ENCODE results near the gene TAS2R41.

TAS2R41 gene

DNA sequence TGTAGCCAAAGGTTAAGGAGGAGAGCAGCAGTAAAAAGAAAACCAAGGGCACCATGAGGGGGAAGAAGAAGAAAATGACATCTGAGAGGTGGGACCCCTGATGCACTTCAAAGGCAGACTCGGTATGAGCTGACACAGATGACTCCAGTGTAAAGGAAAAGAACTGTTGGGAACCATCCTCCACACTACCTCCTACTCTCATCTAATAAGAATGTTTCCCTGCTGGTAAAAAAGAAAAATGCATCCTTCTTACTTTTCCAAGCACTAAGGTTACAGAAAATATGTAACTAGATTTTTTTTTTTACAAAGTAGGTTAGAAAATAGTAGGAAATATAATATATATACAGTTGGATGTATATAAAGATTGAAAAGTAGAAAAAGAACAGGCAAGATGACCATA lies 16.9 kb downstream of the TAS2R41 start:
- DNase-seq: no peak

DNA sequence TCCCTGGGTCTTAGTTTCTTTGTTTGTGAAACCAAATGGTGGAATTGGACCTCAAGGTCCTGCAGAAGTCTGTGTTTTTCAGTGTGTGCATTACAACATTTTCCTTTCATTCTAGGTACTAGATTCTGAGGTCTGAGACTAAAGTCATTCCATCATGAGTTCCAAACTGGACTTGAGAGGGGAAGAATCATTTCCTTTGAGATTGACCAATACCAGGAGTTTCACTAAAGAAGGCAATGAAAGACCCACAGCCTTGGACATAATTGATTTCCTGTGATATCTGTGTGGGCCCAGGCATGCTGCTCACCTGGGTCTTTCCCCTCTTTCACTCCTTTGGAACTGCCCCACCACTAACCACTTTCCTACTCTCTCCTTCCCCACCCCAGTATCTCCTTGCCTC lies 18.2 kb downstream of the TAS2R41 start:
- no peak for DNase-seq

DNA sequence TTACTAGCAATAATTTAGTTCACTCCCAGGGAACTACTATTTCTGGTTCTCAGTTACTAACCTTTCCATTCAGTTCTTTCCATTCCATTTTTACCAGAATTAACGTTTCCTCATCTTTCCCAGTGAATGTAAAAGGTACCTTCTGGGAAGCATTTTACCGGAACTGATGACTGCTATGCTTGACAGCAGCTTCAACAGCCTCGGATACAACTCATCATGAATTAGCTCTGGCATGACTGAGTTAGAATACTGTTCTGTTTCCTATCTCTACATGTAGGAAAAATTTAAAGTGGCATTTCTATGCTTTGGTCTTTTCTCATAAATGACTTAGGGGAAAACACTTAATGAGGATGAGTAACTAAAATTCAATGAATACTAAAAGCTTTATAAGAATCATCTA lies 18.6 kb downstream of the TAS2R41 start:
- no peak for DNase-seq

DNA sequence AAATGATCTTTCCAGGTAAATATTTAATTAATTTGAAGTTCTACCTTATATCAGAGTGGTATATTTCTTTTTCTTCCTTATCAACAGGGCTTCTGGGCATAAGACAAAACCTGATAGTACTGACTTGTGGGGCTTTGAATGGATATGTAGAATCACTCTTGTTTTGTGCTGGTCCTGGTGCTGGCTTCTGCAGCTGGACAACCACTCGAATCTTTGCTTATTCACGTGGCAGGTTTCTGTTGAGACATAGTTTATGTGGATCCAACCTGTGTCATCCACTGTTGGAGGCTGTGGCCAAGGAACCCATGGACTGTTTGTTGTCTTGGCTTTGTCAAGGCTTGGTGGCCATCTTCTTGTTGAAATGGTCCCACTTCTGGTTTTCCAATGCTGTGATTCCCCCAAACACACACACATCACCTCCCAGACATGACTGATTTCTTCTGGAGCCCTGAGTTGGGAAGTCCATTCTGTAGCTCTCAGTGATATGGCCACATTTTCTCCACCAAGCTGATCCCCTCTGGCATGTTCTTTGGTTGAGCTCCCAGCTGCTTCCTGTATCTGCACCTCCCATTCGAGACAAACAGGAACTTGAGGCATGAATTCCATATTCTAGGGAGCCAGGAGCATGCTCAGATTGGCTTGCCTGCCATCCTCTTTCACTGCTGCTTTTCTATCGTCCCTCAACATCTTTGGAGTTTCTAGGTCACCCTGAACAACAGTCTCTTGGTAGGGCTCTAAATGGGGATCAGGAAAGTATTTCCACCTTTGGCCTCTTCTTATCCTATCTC lies 19.5 kb downstream of the TAS2R41 start:
- no peak for DNase-seq

DNA sequence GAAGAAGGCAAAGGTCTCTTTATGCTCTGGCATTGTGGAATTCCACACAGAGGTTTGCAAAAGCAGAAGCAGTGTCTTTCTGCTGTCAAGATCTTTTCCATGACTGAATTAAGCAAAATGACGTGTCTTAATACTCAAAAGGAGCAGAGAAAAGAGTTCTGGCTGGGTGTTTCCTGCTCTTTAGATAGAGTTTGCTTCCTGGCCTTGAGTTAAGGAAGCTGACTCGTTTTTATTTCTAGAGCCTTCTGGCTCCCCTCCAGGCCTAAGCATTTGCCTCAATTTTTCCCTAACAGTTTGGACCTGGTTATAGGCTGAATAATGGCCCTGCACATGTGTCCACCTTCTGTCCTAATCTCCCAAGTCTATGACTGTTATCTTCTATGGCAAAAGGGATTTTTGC lies 21.6 kb downstream of the TAS2R41 start:
- DNase-seq: no peak

DNA sequence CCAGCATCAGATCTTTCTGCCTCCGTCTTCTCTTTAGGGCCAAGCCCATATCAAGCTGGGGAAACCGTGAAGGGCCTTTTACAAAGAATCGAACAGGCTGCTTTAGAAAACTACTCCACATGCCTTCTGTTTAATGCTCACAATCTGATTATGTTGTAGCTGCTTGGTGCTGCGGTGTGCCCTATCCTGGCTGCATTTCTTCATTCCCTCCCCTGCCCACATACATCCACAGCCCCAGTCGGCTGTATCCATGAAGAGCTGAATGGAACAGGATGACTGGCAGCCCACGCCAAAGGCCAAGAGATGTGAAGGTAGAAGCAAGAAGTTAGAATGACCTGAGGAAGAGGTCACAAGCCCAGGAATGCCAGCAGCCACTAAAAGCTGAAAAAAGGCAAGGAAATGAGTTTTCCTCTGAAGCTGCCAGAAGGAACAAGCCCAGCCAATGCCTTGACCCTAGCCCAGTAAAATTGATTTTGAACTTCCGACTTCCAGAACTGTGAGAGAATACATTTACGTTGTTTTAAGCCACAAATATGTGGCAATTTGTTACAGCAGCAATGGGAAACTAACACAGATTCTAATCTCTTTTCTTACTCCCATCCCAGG lies 22.2 kb downstream of the TAS2R41 start:
- no peak for DNase-seq

DNA sequence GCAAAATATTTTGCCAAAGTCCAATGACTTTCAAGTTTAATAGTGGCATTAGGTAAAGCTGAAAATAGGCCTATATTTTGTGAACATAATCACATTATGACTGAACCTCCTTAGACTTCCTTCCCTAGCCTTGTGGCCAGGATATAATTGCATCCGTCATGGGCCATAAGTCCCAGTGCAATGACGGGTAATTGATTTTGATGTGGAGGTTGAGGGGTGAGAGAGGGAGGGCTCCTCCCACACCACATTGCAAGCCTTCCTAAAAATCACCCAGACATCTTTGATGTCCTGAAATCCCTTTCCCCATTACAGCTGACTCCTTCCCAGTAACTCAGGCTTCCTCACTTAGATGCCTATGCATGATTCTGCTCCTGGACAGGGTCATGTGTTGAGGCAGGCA lies 25.6 kb downstream of the TAS2R41 start:
- no peak for DNase-seq

DNA sequence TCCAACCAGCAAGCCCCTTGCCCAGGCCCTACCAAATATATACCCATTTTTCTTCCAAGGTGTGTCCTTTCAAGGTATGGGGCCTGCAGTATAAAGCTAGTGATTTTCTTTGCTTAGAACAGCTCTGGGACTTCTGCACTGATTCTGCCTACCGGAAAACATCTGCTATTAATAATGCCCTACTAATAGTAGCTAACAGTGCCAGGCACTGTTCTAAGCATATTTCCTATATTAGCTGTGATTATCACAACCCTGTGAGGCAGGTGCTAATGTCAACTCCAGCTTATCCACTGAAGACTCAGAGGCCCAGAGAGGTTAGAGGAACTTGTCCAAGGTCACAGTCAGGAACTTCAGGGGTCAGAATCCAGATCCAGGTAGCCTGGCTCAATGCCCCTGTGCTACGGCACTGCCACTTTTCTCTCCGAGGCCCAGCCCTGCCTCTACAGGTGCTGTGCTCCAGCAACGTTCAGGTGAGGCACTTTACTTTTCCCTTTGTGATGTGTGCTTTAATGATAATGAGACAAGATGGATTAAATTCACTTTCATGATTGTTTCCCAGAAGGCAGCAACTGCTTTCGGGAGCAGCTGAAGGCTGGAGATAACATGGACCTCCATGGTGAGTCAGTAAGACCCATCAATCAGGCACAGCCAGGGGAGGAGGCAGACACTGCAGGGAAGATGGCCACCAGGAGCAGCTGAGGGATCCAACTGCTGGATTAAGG lies 26.7 kb downstream of the TAS2R41 start:
- no peak for DNase-seq

DNA sequence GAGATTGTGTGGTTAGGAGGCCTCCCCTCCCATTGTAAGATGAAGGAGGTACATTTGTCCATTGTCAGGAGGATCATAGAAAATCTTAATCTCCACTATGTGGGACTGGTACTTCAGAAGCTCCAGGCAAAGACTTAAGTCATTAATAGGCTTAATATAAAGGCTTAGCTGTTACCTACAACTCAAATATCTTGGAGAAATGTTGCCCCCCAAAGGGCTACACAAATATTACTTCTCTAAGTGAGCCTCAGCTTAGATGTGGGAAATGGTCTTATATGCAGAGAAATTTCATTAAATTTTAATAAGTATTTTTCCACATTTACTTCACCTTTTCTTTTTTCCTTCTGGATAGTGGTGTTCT lies 27.2 kb downstream of the TAS2R41 start:
- DNase-seq: no peak

DNA sequence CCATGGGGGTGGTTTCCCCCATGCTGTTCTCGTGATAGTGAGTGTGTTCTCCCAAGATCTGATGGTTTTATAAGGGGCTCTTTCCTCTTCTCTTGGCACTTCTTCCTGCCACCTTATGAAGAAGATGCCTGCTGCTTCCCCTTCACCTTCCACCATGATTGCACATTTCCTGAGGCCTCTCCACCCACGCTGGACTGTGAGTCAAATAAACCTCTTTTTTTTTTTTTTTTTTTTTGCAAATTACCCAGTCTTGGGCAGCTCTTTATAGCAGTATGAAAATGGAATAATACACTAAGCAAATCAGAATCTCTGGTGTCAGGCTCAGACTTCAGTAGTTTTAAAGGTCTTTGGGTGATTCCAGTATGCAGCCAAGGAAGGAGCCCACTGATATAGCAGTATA lies 28.2 kb downstream of the TAS2R41 start:
- no peak for DNase-seq

DNA sequence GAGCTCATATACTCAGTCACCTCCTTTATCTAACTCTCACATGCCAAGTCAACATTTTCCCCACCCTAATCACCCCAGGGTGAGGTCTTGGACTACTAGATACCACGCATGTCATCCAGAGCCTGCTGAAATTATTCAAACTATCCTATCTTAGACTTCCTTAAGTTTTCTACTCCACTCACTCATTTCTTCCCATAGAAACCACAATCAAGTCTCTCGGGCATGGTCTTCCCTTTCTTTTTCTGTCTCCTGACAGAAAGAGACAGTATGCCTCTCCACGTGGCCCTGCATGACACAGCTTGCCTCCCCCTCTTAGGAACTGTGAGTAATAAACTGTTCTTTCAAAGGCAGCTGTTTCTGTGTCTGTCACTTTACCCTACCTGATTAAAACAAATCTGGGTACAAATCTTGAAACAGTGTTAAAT lies 29.4 kb downstream of the TAS2R41 start:
- no peak for DNase-seq

DNA sequence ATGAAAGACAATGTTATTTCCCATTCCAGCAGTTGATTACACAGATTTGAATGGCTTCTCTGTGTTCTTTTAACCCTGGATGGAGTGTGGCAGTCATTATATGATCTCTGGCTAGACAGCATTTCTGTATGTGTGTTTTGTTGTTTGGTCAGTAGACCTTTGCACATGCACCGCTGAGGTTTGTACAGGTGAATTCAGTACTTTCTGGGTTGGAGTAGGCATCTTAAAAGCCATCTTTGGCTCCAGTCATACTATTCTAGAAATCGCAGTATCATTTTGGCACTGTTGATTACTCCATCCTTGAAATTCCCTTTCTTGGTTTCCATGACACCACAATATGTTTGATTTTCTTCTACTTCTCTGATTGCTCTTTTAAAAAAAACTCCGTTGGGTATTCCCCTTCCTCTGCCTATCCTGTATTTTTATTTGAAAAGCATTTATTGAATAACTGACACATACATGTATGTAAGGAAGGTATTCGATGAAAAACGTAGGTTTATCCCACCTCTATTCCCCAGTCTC lies 29.9 kb downstream of the TAS2R41 start:
- DNase-seq: no peak

DNA sequence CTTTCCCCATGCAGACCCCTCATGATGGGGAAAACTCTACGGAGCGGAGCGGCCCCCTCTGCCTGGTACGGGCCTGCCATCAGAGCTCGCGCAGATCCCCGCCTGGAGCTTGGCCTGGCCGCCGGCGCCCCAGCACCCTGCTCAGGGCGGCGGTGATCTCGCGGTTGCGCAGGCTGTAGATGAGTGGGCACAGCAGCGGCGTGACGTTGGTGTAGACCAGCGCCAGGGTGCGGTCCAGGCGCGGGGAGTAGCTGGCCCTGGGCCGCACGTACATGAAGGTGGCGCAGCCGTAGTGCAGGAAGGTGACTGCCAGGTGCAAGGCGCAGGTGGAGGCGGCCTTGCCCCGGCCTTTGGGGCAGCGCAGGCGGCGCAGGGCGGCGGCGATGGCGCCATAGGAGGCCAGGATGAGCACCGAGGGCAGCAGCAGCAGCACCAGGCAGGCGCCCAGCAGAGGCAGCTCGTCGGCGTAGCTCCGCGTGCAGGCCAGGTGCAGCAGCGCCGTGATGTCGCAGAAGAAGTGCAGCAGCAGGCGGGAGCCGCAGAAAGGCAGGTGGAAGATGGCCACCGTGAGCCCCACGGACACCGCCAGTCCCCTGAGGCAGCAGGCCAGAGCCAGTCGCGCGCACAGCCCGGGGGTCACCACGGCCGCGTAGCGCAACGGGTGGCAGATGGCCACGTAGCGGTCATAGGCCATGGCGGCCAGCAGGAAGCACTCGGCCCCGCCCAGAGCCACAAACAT lies 33.4 kb downstream of the TAS2R41 start:
- DNase-seq: no peak

DNA sequence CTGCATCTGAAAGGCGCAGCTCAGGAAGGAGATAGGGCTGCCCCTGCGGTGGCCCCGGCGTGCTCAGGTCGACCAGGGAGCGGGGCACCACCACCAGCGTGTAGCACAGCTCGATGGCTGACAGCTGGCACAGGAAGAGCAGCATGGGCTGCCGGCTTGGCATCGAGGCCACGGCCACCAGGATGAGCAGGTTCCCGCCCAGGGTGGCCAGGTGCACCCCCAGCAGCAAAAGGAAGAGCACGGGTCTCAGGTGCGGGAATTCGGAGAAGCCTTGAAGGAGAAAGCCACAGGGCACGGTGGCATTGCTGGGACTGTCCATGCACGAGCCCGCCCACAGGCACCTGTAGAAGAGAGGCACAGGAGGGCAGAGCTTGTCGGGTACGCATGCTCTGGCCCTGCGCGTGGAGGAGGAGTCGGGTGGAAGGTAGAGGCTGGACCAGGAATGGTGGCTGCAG lies 33.9 kb downstream of the TAS2R41 start:
- no peak for DNase-seq

DNA sequence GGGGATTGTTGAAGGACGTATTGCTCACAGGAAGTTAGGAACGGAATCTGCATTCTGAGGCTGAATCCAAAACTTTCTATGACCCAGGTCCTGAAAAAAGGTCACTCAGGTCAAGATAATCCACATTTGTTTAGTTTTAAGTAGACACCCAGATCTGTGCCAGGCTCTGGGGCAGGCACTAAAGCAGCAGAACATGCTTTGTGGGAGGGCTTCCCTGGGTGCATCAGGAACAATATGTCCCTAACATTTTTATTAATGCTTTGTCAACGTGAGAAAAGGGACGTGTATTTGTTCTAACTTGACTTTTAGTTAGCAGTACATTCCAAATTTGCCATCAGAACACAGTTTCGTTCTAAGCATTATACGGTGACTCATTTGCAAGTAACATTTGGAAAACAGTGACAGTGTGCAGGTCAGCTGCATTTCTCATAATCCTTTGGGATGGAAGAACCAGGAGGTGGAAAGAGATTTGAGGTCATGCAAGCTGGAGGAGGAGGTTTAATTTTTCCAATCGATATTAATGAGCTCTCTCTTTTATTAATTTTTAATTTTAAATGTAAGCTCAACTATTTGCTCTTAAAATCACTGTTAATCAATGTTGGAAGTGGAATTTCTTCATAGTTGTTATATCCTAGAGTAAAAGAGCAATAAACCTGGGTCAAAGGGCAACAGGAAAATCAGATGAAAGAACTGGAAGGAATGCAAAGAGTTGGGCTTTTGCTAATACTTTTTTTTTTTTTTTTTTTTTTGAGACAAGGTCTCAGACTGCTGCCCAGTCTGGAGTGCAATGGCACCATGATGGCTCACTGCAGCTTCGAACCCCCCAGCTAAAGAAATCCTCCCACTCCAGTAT lies 35.0 kb downstream of the TAS2R41 start:
- no peak for DNase-seq

DNA sequence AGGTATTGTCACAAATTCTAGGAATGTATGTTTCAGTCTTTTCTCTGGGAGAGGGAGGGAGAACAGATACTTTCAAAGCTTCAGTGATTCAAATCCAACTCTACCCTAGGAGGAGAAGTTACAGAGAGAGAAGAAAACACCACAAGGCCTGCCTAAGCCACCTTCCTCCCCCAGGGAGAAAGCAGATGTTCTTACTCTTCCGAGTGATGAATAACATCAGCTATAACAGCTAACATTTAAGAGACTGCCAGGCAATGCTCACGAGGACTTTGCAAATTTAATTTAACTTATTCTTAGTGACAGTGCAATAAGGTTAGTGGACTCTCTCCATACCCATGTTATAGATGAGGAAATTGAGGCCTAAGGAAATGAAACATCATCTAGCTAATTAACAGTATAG lies 36.8 kb downstream of the TAS2R41 start:
- no peak for DNase-seq

DNA sequence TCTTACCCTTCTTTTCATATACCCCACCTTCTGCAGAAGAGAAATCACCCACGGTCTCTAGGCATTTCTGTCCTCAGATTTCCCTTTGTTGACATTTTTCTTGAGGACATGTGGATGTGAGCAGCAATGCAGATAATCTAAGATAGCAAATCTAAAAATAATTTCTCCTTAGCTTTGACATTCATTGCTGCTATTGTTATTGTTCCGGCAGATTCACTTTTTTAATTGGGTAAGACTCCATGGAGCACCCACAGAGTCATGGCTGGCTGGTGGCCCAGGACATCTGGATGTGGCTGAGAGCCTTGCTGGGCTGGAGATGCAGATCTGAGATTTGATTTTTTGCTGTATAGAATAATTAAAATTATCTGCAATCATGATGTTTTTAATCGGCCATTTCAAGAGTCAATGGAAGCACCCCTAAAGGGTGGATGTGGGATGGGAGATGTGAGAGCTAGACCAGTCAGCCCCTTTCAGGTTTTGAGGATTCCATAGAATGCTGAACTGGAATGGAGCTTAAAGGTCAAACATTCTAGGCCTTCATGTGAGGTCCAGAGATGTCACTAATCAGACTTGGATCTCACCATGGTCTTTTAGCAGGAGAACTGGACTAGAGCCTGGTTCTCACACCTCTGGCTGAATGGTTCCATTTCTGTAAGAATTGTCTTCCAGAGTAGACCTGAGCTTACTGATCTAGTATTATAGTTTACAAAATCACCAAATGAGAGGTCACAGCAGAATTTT lies 37.5 kb downstream of the TAS2R41 start:
- DNase-seq: no peak

DNA sequence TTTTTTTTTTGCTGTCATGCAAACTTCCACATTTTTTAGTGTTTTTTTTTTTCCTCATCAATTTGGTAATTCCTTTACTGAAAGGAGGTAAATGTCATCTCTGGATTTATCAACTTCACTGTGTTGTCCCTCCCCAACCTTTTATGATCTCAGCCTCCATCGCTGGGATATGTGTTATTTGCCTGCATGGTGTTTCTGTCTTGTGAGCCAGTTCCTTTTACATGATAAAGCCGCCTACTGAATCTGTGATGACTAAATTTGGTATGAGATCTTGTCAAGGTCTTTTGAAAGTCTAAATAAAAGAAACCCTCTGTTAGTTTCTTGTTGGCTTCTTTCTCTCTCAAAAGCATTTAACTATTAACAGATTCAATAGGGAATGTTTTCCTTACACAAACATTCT lies 39.3 kb downstream of the TAS2R41 start:
- no peak for DNase-seq

DNA sequence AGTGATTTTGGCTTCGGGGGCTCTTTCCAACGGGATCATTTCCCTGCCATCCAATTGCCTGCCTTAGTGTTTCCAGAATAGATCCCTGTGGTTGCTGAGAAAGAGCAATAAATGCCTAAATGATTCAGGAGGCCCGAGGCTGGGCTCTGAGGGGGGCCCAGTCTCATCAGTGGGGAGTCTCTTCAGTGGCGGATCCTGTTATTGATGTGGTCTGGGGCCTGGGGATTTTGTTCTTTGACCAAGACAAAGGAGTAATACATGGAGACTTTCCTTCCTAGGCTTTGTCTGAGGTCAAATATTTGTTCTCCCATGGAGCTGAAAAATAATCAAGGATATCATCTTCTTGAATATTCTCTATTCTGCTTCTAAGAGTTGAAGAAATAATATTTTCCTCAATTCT lies 40.8 kb downstream of the TAS2R41 start:
- DNase-seq: no peak

DNA sequence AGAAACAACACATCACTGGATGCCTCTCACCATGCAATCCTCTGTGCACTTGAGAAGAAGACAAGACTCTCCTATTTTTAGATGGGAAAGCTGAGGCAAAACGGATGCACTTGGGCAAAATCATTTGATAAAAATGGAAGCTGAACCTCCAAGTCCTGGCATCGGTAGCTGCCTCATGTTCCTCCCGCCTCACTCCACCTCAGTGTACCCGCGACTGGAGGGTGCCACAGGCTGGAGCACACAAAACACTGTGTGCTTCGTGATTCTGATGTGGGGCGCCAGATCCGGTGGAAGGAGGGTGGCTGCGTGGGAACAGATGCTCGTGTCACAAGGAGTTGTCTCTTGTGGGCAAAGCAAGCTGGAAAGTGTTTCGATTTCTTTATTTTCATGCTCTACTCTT lies 41.3 kb downstream of the TAS2R41 start:
- no peak for DNase-seq

DNA sequence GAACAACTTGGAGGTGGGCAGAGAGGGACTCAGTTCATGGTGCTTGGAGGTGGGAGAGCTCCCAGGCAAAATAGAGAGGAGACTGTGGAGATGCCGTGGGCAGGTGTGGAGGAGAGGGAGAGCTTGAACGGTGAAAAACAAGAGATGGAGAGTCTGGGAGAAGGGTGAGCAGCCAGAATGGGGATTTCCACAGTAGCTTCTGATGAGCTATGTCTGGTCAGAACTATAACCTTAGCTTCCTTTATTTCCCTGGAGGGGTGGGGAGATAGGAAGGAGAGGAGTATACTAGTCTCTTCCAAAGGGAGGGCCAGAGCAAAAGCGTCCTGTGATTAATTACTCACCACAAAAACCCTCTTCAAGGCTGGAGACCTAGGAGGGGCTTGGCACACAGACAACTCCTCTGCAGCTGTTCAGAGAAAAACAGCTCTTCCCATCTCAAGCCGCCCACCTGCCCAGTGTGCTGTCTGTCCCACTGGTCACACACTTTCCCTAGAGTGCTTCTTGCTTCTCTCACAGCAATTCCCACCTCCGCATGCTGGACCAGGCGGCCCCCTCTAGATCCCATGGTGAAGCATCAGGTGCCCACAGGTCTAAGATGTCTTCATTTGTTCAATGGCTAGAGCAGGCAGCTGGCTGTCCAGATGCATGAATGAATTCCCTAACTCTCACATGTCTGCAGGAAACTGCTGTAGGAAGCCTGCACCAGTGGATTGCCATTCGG lies 41.9 kb downstream of the TAS2R41 start:
- no peak for DNase-seq
